ENCODE measurements around the gene MCC. TPM values are rescaled to one million over a fixed set of nuclear protein-coding genes. Genes with fewer than 3 reads are reported as not detected.

The MCC gene
- total RNA-seq, 1 donor from 2014 or later = 29.4 TPM

DNA sequence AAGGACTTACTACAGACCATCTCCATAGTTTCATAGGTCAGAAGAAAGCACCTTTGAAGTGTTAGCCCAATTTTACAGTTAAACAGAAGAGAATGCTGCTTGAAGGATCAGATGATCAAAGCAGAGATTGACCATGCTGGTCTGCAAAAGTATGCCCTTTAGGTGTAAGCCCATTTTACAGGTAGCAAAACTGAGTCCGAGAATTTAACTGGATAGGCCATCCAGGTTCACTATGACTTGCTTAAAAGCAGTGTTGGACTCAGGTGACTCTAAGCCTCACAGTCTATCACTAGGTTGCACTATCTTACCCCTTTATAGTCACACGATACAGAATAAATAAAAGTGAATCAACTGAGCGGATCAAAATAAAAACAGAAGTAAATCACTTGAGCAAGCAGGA, 299.0 kb downstream of the MCC start:
- no peak for DNase-seq
- no peak for ATAC-seq (ENCODE audit: poor library complexity)
- intact Hi-C loops (cut with DNase I) = no loop called here

DNA sequence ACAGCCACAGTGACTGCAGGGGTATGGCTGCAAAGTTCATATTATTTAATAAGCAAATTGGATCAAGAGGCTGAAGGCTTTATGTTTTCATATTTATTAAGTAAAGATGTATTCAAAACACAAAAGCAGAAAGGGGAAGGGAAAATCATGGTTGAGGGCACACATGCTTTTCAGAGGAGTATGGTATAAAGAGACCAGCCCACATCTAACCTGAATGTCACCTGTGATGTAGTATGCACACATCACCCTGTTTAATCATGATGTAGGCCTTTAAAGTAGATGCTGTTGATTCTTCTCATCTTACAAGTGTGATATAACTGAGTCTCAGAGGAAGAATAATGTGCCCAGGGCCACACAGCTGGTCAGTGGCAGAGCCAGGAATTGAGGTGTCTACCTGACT, 299.8 kb downstream of the MCC start:
- no peak for ATAC-seq (ENCODE audit: poor library complexity)
- intact Hi-C loops (cut with DNase I) = no loop called here
- DNase-seq = no peak

DNA sequence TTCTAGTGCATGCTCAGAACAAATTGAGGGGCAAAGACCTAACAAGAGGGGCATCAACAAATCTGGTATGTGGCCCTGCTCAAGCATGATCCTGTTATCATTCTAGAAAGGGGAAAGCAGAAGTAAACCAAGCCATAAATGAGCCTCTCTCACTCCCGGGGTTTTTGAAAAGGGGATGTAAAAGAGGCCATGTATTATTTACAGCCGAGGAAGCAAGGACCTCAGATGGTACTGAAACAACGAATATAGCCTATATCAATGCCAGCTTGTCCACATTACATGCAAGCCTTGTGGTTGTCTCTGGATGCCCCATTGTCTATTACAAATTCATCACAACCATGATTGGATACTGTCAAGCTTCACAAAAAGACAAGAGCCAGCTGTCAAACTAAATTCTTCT, 300.3 kb downstream of the MCC start:
- intact Hi-C loops (cut with DNase I) = no loop called here
- ATAC-seq (ENCODE audit: poor library complexity) (no peak), DNase-seq (no peak)

DNA sequence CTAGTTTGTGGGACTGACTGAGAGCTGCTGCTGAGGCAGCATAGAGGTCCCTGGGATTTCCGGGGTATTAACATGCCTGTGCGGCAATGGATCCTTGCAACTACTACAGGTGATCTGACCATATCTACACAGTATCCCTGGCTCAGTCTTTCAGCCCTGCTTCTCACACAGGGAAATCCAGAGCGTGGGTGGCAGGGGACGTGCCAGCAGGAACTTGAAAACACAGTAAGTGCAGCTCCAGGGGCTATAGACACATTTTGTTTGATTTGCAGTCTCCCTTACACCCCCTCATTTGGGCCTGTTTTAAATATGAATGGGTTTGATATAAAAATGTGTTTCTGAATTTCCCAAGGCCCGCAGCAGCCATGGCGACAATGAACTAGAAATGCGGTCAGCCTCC, 302.2 kb downstream of the MCC start:
- DNase-seq (no peak), ATAC-seq (ENCODE audit: poor library complexity) (no peak)
- intact Hi-C loops (cut with DNase I) = no loop called here

DNA sequence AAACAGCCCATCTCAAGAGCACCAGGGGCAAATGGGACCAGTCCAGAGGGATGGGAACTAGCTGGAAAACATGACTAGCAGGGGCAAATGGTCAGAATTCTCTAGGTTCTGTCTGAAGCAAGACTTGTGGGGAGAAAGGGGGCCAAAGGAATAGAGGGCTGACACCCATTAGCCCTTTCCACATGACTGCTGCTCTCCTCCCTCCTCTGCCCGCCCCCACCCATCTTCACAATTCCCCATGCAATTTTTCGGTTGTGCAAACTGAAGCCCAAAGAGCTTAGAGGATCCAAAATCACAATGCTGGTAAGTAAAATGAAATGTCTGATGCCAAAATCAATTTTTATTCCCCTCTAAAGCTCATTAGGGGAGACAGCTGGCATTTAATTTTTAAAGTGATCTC, 304.6 kb downstream of the MCC start:
- DNase-seq (no peak), ATAC-seq (ENCODE audit: poor library complexity) (no peak)
- intact Hi-C loops (cut with DNase I) = no loop called here

DNA sequence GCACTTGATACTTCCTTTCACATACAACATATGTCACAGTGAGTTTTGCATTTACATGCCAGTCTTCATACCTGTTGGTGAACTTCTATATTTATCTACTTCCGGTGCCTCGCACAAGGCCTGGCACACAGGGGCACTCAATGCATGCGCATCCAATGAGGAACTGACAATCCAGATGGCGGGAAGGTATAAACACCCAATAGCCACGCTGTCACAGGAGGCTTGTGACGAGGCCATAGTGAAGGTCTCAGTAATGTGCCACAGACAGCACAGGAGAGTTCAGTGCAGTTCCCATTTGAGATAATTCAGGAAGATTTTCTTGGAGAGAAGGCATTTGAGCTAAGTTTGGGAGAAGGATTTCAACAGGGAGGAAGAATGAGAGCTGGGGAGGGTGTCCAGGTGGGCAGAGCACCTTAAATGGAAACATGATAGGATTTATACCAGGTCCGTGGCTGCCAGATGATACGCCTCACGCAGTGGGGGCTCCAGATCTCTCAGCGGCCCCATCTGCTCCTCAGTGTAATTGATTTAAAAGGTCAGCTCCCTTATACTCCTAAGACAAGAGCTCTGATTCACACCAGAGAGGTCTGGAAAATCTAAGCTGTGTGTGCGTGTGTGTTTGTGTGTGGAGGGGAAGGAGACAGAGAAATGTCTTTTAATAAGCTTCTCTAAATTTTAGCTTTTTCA, 305.5 kb downstream of the MCC start:
- ATAC-seq (ENCODE audit: poor library complexity) = no peak
- intact Hi-C loops (cut with DNase I) = no loop called here
- no peak for DNase-seq

DNA sequence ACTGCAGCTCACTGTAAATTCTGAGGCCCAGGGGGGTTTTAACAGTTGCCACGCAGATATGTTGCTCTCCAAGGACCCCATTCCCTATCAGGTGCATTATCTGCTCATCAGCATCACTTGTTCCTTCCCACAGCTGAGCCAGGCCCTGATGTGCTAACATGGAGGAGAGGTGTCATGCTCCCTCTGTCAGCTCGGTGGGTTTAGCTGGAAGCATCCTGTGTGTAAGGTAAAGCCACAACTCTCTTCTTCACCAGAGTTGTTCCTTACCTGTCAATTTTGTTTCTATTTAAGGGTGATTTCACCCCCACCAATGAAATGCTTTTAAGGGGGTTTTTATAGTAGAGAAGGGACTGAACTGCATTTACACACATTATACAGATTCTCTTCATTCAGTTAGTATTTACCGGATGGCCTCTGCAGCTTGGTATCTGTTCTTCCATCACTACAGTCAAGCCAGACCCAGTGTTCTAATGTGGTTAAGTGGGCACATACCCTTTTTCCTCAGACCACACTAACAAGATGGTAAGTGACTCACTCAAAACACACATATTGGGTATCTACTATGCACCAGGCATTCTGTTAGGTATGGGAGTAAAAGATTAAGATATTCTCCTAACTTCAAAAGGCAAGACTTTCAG, 306.3 kb downstream of the MCC start:
- intact Hi-C loops (cut with DNase I) = no loop called here
- ATAC-seq (ENCODE audit: poor library complexity) (no peak), DNase-seq (no peak)

DNA sequence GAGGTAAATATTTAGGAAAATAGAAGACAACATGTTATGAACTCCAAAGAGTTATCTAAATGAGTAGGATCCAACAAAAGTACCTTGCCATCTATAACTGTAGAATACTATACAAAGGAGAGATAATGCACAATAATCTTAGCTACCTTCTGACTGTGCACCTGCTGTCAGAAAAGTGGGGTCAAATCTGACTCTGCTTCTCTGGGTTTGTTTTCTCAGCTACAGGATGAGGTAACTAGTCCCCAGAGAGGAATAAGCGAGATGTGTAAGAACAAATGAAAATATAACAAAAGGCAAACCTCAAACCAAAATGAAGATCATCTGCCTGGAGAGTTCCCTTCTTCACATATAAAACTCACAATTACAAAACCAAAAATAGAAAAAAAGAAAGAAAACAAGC, 306.8 kb downstream of the MCC start:
- intact Hi-C loops (cut with DNase I) = no loop called here
- no peak for DNase-seq
- no peak for ATAC-seq (ENCODE audit: poor library complexity)

DNA sequence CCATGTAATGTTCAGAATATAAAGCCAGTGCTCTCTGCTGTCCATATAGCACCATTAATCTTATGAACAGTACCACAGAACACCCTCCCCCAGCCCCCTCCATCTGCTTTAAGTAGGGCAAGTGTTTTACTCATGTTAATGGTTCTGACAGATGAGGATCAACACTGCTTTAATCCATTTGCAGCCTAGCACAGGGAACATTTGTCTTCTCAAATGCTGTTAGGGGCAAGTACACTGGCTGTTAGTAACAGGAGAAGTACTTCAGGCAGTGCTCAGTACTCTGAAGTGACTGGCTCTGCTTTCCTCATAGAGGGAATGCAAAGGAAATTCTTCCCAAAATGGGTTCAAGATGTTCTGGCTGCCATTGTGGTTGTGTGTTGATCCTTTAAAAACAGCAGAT, 309.1 kb downstream of the MCC start:
- intact Hi-C loops (cut with DNase I) = no loop called here
- ATAC-seq (ENCODE audit: poor library complexity) (peak; percentile 59), DNase-seq (no peak)

DNA sequence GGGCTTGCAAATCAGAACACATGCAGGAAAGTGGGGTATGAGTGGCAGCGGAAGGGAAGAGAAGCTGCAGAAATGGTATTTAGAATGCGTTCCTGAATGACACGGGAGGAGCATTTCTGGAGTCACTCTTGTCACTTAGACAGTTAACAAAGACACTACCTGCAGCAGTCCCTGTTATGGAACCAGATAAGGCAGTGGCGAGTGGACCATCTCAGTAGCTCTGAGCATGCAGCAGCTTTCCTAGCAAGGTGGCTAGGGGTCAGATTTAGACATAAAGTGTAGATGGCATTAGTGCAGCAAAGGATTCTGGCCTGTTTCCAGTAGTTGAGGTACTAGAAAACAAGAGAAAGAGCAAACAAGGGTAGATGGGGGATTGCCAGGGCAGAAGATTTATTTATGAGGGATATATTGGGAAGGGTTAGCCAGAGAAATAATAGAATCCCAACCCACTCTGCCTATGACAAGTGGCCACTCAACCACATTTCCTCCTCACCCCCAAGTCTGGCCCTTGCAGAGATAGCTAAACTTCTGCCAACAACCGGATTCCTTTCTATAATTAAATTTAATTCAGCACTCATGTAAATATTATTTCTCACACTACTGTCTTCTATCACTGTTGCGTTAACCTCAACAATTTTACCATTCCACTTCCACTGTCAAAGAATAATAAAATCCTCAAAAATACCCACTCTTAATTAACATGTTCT, 310.0 kb downstream of the MCC start:
- no peak for DNase-seq
- intact Hi-C loops (cut with DNase I) = no loop called here

DNA sequence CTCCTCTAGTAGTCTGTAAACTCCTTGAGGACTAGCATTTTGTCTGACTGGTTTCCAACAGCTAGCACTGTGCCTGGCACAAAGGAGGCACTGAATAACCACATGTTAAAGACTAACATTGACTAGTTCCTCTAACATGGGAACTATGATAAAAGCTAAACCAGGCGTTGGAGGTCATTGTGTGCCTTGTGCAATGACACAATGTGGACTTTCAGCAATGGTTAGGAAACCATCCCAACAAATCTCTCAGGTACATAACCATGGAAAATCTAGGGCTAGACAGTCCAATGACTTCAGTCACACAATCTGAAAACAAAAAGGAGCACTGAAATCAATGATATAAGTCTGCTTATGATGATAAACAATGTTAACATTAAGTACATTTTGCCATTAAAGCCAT, 311.0 kb downstream of the MCC start:
- intact Hi-C loops (cut with DNase I) = no loop called here
- no peak for ATAC-seq (ENCODE audit: poor library complexity)

More for the DNA sequence above, 310.0 kb downstream of the MCC start:
- peak; percentile 92 for ATAC-seq (ENCODE audit: poor library complexity)

DNA sequence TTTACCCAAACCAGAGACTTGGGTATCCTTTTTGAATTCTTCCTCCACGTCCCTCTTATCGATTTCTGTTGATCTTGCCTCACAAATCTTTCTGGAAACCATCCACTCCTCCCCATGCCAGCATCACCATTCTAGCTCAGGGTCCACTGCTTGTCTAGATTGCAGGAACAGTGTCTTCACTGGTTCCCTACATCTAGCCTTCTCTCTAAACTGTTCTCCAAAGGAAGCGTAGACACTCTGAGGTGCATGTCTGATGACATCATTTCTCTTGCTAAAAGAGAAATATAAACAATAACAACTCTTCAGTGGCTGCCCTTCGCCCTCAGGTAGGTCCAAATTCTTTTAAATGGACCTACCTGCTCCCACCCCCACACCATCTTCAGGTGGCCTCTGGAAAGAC, 311.5 kb downstream of the MCC start:
- DNase-seq (no peak), ATAC-seq (ENCODE audit: poor library complexity) (no peak)
- intact Hi-C loops (cut with DNase I) = no loop called here

More for the DNA sequence above, 311.0 kb downstream of the MCC start:
- no peak for DNase-seq

DNA sequence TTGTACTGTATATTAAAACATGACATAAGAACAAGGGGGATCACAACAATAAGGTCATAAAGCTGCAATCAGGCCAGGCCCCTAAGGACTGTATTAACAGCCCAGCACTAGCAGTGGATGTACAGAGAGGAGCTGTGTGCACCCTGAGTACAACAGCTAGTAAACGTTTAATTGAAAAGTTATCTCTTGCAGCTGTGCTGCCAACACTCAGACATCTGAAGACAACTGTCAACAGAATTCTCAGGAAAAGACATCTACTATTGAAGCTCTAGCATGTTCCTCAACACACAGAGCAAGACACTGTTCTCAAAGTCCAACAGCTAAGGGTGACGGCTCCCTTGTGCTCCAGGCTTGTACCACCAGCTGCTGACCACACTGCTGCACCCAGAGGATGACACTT, 312.1 kb downstream of the MCC start:
- intact Hi-C loops (cut with DNase I) = no loop called here
- no peak for ATAC-seq (ENCODE audit: poor library complexity)
- no peak for DNase-seq

DNA sequence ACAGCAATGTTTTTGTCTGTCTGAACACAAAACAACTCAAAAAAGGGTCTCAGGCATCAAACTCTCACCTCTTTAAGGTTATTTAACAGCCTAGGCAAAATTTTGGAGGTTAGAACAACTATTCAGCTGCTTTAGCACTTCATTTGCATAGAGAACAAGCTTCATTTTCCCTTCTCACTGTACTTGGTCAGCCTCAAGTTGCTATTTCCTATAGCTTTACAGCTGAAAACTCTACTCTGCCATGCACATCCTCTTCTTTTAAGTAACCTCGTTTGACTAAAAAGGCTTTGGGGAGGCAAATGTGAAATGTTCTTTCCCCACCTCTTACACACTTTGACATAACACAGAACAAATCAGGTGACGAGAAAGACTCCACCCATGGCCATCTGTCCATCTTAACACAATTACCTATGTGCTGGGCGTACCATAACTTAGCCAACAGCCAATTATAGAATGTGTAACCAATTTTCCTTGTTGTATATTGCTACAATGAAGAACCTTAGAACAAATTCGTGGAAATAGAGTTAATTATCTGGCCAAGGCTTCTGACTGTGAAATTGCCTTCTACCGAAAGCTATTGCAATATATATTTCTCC, 315.9 kb downstream of the MCC start:
- intact Hi-C loops (cut with DNase I) = no loop called here
- DNase-seq = no peak
- ATAC-seq (ENCODE audit: poor library complexity) = no peak

DNA sequence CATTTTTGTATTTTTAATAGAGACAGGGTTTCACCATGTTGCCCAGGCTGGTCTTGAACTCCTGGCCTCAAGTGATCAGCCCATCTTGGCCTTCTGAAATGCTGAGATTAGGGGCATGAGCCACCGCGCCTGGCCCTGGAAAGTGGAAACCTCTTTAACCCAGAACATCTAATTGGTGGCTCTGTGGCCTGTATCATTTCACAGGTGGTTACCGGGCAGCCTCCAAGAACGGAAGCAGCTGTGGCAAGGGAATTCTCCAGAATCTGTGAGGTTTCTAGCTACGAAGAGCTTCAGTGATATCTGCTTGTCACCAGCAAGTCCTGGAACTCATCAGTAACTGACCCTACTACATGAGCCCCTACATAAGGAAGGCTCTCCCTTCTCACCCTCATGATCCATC, 316.7 kb downstream of the MCC start:
- DNase-seq (no peak), ATAC-seq (ENCODE audit: poor library complexity) (no peak)
- intact Hi-C loops (cut with DNase I) = no loop called here

DNA sequence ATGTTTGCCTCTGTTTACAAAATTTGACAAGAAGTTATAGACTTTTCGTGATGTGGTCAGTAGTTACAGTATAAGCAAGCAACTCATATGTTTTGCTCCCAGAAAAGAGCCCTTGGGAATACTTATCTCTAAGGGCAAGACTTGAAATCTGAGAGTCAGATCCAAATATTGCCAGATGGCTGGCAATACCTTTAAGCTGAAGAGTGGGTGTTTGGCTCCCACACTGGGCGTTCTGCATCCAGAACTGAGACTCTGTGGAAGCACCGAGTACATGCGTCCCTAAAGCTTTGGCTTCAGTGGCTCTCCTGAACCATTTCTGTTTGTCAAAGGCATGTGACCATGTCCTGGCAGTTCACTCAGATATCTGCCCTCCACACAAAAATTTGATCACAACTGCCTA, 317.5 kb downstream of the MCC start:
- intact Hi-C loops (cut with DNase I) = no loop called here
- DNase-seq = no peak
- ATAC-seq (ENCODE audit: poor library complexity) = peak; percentile 54

DNA sequence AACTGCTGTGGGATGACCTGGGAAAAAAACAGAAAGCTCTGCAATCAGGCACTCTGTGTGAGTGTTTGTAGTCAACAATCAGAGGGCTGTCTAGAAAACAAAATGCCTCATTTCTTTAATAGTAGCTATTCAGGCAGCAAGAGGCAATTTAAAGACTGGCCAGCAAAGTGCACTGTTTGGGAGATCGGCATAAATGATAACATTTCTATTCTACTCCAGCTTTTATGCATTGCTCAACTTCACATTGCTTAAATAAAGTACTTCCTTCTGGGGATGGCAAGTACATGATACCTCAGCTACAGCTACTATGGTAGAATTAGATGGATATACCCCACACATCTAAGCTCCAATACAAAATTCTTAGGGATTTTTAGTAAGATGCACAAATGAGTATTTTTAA, 318.5 kb downstream of the MCC start:
- intact Hi-C loops (cut with DNase I) = no loop called here
- DNase-seq (no peak), ATAC-seq (ENCODE audit: poor library complexity) (no peak)

DNA sequence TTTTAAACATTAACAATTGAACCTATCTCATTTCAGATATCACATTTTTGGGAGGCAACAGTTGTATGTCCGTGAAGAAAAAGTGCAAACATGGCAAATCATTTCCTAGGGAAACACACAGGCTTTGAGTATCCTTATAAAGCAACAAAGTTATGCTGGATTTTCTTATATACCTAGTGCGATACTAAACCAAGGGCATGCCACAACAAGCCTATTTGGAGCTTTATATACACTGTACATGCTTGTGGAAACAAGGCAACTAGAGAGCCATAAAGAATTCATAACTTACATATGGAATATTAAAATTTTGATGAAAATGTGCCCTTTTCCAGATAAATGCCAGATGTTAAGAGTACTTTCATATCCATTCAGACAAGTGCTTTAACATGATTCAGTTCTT, 320.3 kb downstream of the MCC start:
- ATAC-seq (ENCODE audit: poor library complexity) (no peak), DNase-seq (no peak)
- intact Hi-C loops (cut with DNase I) = no loop called here

DNA sequence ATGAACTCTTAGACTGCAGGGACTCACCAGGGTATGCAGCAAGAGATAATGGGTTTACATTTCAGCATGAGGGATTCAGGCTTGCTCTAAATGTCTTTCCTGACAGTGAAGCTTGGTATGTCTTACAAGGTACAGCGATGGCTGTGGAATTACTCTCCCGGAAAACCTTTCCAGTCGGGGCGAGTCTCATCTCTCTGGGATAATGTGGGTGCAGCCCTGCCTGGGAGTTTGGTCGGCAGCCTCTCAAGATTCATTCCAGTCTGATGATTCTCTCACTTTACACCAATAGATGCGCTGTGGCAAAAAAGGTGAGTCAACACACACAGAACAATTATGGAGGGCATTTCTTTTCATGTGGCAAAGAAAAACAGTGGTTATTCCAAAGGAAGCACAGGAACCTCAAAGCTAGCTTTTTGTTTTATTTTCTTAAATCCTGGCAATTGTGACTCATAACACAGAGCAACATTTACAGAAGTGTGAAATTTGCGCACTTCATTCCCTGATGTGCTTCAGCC, 321.3 kb downstream of the MCC start:
- DNase-seq (no peak), ATAC-seq (ENCODE audit: poor library complexity) (no peak)
- intact Hi-C loops (cut with DNase I) = no loop called here

DNA sequence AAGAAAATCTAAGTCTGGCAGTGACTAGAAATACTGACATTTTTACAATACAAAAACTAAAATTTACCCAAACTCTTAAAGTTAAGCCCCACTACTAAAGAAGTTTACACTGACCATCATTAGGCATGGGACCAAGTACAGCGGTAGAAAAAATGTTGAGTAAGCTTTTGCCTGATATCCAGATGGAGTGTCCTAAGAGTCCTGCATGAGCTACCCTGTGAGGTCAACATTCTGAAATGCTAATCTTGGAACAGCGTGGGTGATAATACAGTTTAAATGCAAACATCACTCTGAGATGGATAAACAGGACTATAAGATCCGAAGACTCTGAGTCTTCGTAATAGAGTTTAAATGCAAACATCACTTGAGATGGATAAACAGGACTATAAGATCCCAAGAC, 322.0 kb downstream of the MCC start:
- intact Hi-C loops (cut with DNase I) = no loop called here
- ATAC-seq (ENCODE audit: poor library complexity) = peak; percentile 48

More for the DNA sequence above, 322.0 kb downstream of the MCC start:
- DNase-seq = no peak

All from Right ventricle myocardium superior (tissue), 1 donor.